Stimulated activated CD8-positive, alpha-beta memory T cell treated with anti-CD3 and anti-CD28 coated beads, Interleukin-7, amount 100 ng/mL, for 4 hours (primary cell): ENCODE data around the gene AFG1L.
"Not testable (repeated sequence)": the region's sequence is repeated elsewhere in the genome, so short reads cannot be mapped to it uniquely, and the experiment has no call there.

Experiments
- DNase-seq, 2 donors: peaks; one replicate each; pipeline ENCODE4 v3.0.0-alpha.2; 2020; ENCODE audit warnings: low read depth in 2 of 2

The AFG1L gene

DNA sequence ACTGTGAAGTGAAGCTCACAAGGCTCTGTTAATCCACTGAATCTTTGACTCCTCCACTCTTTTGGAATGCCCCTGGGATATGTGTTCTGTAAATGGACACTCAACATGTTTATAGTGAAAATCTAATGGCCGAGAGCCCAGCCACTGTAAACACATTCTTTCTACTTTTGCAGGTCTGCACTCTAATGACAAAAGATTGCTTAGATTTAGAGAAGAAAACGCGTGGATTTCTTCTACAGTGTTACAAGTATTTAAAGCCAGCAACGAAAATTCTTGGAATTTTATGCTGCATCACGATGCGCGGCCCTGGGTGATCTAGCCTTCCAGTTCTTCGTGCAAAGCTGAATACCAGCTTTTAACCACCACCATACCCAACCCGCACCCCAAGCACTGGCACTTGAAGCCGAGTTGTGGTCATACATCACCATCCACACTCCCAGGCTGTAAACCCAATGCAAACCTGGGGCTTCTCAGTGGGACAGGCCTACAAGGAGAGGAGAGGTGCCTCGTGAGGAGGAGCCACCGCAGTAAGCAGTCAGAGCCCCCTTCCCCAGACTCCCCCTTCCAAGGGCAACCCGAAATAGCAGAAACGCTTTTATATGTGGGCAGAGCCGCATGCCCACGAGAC, 262.1 kb downstream of the AFG1L start:
- no peak for DNase-seq

DNA sequence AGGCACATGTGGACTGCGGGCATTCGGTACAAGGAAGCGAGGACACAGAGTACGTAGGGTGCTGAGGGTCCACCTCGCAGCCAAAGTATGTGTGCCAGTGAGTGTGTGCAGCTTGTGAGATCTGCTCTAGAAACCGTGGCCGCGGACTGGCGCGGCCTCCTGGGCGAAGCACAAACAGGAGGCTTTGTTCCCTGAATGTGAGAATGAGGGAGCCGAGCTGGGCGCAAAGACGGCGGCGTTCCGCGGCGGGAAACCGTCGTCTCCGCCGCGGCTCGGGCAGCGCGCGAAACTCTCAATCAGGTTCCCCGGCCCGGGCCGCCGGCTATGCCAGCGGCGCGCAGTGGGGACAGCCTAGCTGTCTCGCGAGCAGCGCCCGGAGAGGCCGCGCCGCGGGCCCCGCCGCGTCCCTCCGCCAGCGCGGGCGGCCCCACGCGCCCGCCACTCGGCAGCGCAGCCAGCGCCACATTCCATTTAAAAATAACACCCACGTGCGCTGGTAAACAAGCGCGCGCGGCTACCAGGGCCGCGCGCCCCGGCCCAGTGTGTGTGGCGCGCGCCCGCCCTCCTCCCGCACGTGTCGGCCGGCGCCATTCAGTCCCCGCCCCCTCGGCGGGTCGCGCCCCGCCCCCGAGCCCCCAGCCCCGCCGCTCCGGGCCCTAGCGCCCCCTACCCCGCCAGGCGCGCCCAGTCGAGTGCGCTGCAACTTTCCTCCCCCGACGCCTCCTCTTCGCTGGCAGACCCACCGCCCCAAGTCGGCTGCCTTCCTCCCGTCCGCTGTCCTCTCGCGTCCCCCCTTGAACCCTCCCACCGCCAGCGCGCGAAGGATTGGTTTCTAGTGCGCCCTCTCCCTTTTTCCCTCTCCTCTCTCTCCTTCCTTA, 262.9 kb downstream of the AFG1L start:
- DNase-seq: peak; percentile 54 to 80

DNA sequence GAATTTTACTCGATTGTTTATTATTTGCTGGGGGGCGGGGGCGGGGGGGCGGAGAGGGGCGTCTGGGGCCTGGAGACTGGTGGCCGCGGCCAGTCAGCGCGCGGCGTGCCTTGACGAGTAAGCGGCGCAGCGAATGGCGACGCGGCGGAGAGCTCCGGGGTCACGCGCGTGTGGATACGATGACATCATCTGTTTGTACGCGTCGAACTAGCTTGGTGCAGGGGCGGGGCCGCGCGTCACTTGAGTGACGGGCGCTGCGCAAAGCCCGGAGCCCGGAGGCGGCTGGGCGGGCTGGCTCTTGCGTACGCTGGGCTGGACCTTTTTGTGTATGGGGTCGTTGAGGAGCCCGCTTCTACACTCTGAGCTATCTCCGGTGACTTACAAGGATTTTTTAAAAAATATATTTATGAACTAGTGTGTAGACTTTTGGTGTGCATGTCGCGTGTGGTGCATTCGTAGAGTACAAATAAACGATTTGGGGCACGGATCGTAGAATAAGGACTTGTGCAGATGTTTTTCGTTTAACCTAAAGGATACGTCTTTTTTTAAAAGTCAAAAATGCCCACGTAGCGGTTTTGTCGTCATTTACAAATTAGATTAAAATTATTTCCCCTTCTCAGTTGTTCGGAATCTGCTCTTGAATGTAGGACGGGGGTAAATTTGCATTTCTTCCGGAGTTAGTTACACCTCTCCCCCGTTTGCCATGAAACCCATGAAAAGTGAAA, 263.7 kb downstream of the AFG1L start:
- DNase-seq: peak; percentile 95 to 97

DNA sequence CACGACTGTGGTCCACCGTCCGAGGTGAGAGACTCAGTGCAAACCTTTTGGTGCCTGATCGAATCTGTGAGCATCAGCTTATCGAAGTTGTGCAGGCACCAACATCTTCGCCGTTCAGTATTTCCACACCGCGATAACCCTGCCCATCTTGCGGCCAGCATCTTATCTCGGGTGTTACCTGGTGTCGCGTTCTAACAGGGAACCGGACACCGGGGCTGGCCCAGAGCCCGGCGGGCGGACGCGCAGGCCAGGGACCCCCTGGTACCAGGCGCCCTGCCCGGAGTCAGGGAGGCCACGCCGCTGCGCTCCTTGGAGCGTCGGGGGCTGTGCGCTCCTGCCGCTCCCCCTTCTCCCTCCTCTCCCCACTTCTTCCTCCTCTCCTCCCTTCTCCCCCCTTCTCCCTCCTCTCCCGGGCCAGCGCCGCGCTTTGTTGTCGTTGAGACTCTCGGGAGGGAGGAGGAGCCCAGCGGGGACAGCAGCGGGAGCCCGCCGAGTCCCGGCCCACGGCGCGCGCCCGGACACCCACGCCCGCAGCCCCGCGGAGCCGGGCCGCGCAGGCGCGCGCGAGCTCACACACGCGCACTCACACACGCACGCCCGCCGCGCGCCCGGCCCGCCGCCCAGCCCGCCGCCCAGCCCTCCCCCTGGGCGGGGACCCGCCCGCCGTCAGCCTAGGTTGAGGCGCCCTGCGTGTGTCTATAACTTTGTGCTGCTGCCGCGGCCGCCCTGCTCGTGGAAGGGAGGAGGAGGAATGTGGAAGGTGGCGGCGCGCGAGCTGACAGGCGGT, 264.4 kb downstream of the AFG1L start:
- DNase-seq: peak; percentile 78 to 86

DNA sequence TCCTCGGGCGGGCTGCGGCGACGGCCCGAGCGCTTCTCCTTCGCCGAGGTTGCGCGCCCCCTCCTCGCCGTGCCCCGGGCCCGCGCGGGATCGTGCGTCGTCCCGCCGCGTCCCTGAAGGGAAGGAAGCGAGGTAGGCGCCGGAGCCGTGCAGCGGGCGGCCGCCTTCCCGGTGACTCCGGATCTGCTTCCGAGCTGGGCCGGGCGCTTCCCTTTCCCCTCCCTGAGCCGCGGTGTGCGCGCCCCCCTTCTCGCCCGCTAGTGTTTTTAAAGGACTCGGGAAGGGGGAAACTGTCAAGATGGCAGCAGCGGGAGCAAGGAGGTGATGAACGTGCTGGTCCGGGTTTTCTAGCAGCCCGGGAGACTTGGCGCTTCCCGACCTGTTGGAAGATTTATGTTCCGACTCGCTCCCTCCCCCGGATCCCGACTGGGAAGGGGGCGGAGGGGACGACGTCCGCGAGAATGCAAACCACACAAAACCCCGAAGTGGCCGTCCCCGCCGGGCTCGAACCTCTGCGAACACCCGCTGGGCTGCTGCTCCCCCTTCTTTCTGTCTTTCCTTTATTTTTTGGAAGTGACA, 265.1 kb downstream of the AFG1L start:
- no peak for DNase-seq

DNA sequence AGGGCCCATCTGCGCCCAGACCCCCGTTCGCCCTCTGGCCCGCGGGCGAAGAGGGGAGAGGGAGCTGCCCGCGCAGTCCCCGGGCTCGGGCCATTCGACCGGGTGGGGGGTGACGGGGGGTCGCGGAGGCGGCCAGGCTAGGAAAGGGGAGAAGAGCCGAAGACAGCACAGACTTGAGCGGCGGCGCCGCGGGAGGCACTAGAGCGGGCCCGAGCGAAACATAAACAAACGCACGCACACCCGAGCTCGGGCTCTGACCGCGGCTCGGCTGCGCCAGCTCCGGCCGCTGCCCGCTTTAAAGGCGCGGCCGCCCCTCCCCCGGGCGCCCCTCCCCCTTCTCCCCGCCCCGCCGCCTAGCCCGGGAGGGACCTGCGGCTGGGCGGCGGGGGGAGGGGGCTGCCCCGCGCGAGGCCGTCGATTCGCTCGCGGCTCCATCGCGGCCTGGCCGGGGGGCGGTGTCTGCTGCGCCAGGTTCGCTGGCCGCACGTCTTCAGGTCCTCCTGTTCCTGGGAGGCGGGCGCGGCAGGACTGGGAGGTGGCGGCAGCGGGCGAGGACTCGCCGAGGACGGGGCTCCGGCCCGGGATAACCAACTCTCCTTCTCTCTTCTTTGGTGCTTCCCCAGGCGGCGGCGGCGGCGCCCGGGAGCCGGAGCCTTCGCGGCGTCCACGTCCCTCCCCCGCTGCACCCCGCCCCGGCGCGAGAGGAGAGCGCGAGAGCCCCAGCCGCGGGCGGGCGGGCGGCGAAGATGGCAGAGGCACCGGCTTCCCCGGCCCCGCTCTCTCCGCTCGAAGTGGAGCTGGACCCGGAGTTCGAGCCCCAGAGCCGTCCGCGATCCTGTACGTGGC, 265.8 kb downstream of the AFG1L start, which contains the start of gene FOXO3:
FOXO3 (plus strand) TSS at position 455 of the 846 bp plus-strand sequence; CDS start at position 747, 292 bp downstream.
- DNase-seq: peak; percentile 24 to 70

DNA sequence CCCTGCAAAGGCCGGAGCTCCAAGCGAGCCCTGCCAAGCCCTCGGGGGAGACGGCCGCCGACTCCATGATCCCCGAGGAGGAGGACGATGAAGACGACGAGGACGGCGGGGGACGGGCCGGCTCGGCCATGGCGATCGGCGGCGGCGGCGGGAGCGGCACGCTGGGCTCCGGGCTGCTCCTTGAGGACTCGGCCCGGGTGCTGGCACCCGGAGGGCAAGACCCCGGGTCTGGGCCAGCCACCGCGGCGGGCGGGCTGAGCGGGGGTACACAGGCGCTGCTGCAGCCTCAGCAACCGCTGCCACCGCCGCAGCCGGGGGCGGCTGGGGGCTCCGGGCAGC, 266.4 kb downstream of the AFG1L start:
- not testable (repeated sequence) for DNase-seq

DNA sequence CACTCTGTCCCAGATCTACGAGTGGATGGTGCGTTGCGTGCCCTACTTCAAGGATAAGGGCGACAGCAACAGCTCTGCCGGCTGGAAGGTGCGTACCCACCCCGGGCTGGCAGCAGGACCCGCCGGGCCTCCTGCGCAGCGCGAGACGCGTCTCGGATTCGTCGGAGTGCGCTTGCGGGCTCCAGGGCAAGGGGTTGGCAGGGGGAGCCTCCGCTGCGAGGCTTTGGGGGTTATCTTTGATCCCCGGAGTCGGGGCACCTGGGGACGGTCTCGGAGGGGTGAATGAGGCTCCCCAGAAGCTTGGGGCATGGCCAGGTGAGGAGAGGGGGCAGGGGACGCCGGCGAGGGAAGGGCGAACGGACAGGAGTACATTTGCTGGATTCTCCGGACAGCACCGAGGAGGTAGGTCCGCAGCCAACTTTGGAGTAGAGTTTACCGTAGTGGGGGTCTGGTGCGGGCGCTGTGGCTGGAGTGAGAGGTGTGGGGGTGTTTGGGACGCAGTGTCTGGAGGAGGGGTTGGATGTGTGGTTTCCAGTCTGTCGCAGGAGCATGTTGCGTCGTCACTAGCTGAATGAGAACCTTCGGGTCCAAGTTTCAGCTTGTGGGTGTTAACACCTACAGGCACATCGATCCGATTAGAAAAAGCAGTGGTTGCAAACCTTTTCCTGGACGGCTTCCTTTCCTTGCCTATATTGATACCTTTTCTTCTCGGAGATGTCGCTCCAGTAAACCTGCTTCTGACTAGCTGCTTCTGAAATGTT, 267.1 kb downstream of the AFG1L start:
- no peak for DNase-seq

DNA sequence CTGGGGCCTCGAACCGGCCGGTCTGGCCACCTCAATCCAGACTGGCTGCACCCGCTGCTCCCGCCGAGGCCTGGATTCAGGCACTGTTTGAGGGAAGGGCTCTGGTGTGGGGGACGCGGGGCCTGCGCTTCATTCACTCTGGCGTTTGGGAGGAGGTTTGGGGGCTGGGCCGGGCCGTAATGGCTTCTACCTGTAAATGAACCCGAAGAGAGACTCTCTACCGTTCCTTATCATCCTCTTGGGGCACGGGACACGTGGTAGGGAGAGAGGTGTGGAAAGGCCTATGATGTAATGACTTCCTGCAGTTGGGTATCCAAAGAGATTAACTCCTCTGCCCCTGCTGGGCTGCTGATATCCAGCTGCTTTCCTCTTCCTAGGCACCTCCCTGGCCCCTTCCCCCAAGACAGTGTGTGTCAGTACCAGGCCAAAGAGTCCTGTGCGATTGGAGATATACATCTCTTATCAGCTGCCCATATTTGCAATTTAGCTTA, 267.7 kb downstream of the AFG1L start:
- DNase-seq: no peak

DNA sequence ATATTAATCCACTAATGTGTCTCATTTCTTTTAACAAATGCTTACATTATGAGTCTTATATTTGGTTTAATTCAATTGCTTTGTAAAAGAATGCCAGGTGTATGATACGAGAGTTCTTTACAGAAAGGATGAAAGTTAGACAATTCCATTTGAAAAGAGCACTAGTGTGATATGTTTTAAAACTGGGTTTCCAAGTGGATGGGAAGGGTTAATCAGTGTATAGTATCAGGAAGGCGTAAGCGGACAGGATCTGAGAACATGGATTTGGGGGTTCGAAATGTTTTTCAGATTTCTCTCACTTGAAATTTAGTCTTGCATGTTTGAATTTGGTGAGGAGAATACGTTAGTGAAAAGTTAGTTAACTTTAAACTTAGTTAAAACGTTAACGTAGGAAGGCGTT, 268.4 kb downstream of the AFG1L start:
- DNase-seq: no peak

DNA sequence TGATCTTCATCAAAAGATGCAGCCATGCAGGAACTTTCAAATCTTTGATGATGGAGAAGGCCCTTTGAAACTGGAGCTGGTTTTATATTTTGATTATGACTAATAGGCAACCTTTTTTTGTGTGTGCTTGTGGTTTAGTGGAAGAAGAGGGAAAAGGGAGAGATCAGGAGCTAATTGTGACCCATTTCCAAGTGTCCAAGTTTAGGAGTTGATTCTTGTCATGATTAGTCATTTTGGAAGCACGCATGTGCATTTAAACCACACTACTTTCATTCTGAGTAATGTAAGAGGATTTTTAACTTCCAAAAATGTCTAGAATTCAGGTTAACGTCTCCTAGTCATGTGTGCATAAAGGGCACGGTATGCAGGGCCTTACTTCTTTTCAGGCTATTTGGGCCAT, 269.3 kb downstream of the AFG1L start:
- no peak for DNase-seq

DNA sequence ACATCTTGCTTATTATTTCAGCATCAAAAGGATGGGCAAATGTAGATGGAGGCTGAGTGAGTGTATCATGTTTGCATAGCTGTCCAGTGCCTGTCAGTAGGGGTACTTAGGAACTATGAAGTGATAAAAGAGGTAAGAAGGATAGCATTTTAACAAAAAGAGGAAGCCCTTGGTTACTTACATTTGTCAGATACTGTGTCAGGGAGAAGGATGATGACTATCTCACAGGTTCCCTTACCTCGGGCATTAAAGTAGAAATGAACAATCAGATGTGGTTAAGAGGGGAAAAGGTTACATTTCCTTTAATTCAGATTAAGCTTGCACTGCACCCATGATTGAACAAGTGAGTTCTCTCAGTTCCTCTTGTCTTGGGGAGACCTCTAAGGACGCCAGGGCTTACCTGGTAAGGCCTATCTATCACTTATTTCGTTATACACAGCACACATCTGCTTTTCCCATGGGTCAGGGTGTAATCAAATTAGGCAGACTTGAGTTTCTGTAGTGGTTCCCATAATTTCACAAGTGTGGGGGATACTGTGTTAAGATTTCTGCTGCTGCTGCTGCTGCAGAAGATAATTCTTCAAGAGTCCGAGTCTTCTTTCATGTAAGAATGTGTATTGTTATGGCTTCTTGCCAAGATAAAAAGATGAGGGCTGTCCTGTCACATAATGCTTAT, 270.4 kb downstream of the AFG1L start:
- no peak for DNase-seq

DNA sequence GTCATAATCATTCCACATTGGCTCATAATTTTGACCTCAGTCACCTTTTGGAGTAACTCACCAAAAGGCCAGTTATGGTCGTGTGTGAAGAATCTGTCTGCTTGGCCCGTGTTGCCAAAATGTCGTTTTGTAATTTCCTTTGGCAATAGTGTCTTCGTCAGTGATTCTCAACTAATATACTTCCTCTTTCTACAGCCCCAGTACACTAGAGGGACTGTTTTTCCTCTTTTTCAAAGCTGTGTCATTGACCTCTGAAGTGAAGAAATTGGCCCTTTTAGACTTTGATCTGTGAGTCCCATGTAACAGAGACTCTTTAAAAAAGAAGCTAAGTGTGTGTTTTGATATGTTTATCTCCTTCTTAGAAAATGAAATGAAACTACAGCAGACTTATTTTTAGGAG, 271.0 kb downstream of the AFG1L start:
- DNase-seq: no peak

DNA sequence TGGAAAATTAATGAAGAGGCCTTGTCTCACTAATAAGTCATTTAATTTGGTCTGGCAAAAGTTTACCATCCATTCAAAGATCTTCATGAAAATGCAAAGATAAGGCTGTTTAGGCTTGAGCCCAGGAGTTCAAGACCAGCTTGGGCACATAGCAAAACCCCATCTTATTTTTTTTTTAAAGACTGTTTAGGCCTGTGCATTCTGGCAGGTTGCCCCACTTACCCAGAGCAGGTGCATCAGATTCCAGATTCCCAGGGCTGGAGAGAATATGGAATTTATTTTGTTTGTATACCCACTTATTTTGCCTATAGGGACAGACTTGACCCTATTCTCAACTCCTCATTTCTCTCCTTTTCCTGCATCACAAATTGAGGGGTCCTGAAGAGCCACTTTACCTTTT, 271.6 kb downstream of the AFG1L start:
- DNase-seq: no peak

DNA sequence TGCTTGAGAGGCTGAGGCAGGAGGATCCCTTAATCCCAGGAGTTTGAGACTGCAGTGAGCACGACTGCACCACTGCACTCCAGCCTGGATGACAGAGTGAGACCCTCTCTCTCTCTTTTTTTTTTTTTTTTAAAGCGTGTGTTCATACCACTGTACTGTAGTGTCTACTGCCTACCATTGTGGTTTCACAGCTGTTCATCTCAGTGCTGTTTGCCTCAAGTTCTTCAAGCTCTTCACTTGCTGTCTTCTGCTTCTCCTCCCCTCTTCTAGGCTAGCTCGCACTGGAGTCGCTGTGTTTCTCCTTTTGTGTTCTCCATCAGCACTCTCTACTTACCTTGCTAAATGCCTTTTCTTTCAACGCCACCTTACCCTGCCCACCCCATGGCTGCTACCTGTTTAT, 273.2 kb downstream of the AFG1L start:
- no peak for DNase-seq

DNA sequence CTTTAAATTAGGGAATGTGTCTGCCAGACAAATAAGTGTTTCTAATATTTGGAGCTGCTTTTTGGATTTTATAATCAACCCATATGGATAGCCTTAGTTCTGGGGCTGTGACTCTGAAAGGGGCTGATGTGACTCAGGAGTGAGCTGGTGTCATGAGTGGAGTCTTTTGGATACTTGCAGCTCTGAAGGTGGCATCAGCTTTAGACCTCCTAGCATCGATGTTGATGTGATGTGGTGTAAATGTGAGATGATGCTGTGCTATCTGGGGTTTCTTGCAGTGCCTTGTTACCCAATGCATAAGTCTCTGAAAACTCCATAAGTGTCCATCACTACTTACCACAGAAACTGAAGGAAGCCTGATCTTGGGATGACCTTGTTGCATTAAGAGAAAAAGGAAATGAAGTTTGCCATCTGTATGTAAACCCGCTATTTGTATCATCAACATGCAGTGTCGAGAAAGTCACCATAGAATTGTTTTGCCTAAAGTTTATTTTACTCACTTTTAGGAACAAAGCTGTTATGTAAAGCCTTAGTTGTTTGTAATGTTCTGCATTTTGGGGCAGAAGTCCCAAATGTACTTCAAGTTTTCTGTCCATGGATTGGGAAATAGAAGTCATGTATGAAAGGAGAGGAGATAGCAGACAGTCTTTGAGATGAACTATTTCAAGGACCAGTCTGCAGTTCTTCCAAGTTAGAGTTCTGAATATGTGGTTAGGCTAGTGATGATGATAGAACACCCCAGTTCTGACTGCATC, 273.9 kb downstream of the AFG1L start:
- DNase-seq: no peak

DNA sequence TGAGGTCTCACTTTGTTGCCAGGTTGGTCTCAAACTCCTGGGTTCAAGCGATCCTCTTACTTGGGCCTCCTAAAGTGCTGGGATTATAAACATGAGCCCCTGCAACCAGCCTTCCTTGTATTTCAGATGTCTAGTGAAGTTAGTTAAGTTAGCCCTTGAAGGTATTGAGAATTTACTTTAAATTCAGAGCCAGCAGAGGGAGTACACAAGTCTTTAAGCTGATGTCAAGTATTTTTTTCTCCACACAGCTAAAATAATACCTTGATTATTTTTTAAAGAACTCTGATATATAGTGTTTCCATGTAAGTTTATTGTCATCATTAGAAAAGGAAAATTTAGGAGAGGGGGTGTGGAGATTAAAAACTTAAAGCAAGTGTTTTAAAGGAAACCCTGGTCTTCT, 275.7 kb downstream of the AFG1L start:
- DNase-seq: no peak

DNA sequence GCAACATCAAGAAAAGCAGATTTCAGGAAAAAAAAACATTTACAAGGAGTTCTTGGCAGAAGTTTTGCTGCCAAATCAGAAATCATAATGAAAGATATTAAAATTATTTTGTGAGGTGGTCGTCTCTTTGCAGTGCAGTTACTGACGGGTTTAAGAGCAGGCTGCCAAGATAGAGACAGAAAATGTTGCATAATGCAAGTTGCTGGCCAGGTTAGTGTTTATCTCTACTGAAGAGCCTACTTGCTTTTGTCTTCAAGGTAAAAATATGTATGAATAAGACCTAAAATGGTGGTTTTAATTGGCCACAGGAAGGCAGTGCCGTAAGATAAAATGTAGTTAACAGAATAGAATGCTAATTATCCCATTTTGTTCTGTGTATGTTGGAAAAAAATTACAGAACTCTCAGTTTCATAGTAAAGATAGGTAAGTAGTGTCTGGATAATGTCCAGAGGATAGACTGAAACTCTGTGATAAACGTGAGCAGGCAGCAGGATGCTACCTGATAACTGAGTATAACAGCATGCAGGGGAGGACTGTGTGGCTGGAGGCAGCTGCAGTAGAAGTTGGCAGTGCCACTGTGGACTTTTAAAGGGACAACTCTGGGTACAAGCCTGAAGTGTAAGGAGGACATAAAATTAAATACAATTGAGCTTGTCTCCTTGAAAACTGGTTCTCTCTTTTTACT, 279.7 kb downstream of the AFG1L start:
- no peak for DNase-seq
